NCI-H446 (cell line): Measurements from ENCODE around the gene STT3B.
"Not testable (repeated sequence)": the region's sequence is repeated elsewhere in the genome, so short reads cannot be mapped to it uniquely, and the experiment has no call there.

ENCODE experiments used
- DNase-seq, 2 experiments: peaks; one replicate each; lab custom pipeline; 2025; lab: John Stamatoyannopoulos, UW

The STT3B gene

GRCh38 chr3:31605333-31605732 is 72.6 kb downstream of the STT3B start:
- not testable (repeated sequence) for DNase-seq

GRCh38 chr3:31606453-31606852 is 73.7 kb downstream of the STT3B start:
- no peak for DNase-seq

GRCh38 chr3:31610700-31611275 is 78.1 kb downstream of the STT3B start:
- DNase-seq = peak in 1 of 2 experiments; percentile 1

- no peak for DNase-seq
Measured at GRCh38 chr3:31613177-31613576, 80.5 kb downstream of the STT3B start.

GRCh38 chr3:31613654-31614053 is 80.9 kb downstream of the STT3B start:
- no peak for DNase-seq

- no peak for DNase-seq
Measured at GRCh38 chr3:31614162-31614921, 81.6 kb downstream of the STT3B start.

- DNase-seq = no peak
Measured at GRCh38 chr3:31615071-31615875, 82.5 kb downstream of the STT3B start.

- DNase-seq = no peak
Measured at GRCh38 chr3:31616711-31617110, 84.0 kb downstream of the STT3B start.

- no peak for DNase-seq
Measured at GRCh38 chr3:31620656-31621055, 87.9 kb downstream of the STT3B start.

- no peak for DNase-seq
Measured at GRCh38 chr3:31621314-31621713, 88.6 kb downstream of the STT3B start.

GRCh38 chr3:31622636-31623288 is 90.0 kb downstream of the STT3B start:
- no peak for DNase-seq

GRCh38 chr3:31624083-31624709 is 91.5 kb downstream of the STT3B start:
- DNase-seq = no peak

GRCh38 chr3:31625358-31625757 is 92.6 kb downstream of the STT3B start:
- no peak for DNase-seq

GRCh38 chr3:31629054-31629453 is 96.3 kb downstream of the STT3B start:
- DNase-seq = no peak

- DNase-seq = no peak
Measured at GRCh38 chr3:31634476-31634875, 101.8 kb downstream of the STT3B start.

GRCh38 chr3:31635545-31635944 is 102.8 kb downstream of the STT3B start:
- DNase-seq = no peak

GRCh38 chr3:31636049-31636448 is 103.3 kb downstream of the STT3B start:
- no peak for DNase-seq

GRCh38 chr3:31636694-31637442 is 104.1 kb downstream of the STT3B start:
- DNase-seq = no peak

- no peak for DNase-seq
Measured at GRCh38 chr3:31639828-31640227, 107.1 kb downstream of the STT3B start.

- no peak for DNase-seq
Measured at GRCh38 chr3:31645256-31645655, 112.5 kb downstream of the STT3B start.

GRCh38 chr3:31648286-31648968 is 115.7 kb downstream of the STT3B start:
- no peak for DNase-seq
